Activated CD4-positive, alpha-beta T cell treated with anti-CD3 and anti-CD28 coated beads, Interleukin-2, Interleukin-4, amounts not matched to agents 100 ng/mL and 50 ng/mL, durations not matched to agents 16 hours and 8 hours (primary cell): Measurements from ENCODE around the gene FGFR2.

Experiments
- DNase-seq: peaks from one replicate; pipeline ENCODE4 v3.0.0-alpha.2; 2020; ENCODE audit warnings: low spot score

FGFR2 gene

GRCh38 chr10:121610798-121611323 lies 12.6 kb upstream of the FGFR2 start:
- no peak for DNase-seq

GRCh38 chr10:121609426-121610380 lies 11.5 kb upstream of the FGFR2 start:
- DNase-seq, result no peak

- peak; percentile 32 for DNase-seq
Measured at GRCh38 chr10:121608469-121609190, 10.4 kb upstream of the FGFR2 start.

GRCh38 chr10:121607310-121608055 lies 9.2 kb upstream of the FGFR2 start:
- DNase-seq, result no peak

GRCh38 chr10:121605708-121606107 lies 7.5 kb upstream of the FGFR2 start:
- no peak for DNase-seq

- DNase-seq, result no peak
Measured at GRCh38 chr10:121601458-121601857, 3.2 kb upstream of the FGFR2 start.

- DNase-seq, result no peak
Measured at GRCh38 chr10:121600611-121601010, 2.4 kb upstream of the FGFR2 start.

GRCh38 chr10:121599947-121600346 lies 1.7 kb upstream of the FGFR2 start:
- DNase-seq, result no peak

- DNase-seq, result no peak
Measured at GRCh38 chr10:121597504-121598262, 561 bp downstream of the FGFR2 start.

- DNase-seq, result no peak
Measured at GRCh38 chr10:121596689-121597503, 1.3 kb downstream of the FGFR2 start.

GRCh38 chr10:121595806-121596688 lies 2.2 kb downstream of the FGFR2 start:
- no peak for DNase-seq

GRCh38 chr10:121595351-121595805 lies 2.9 kb downstream of the FGFR2 start:
- DNase-seq, result no peak

GRCh38 chr10:121594623-121595350 lies 3.5 kb downstream of the FGFR2 start:
- no peak for DNase-seq

GRCh38 chr10:121594076-121594475 lies 4.2 kb downstream of the FGFR2 start:
- DNase-seq, result no peak

GRCh38 chr10:121593281-121594075 lies 4.8 kb downstream of the FGFR2 start:
- DNase-seq, result no peak

- no peak for DNase-seq
Measured at GRCh38 chr10:121592155-121592890, 5.9 kb downstream of the FGFR2 start.

GRCh38 chr10:121591186-121591585 lies 7.1 kb downstream of the FGFR2 start:
- DNase-seq, result no peak
